ENCODE data around the gene CCNQ.

GRCh38 chrX:153643431-153644351, 44.8 kb upstream of the CCNQ start:
- TF ChIP-seq, protein P1, sequence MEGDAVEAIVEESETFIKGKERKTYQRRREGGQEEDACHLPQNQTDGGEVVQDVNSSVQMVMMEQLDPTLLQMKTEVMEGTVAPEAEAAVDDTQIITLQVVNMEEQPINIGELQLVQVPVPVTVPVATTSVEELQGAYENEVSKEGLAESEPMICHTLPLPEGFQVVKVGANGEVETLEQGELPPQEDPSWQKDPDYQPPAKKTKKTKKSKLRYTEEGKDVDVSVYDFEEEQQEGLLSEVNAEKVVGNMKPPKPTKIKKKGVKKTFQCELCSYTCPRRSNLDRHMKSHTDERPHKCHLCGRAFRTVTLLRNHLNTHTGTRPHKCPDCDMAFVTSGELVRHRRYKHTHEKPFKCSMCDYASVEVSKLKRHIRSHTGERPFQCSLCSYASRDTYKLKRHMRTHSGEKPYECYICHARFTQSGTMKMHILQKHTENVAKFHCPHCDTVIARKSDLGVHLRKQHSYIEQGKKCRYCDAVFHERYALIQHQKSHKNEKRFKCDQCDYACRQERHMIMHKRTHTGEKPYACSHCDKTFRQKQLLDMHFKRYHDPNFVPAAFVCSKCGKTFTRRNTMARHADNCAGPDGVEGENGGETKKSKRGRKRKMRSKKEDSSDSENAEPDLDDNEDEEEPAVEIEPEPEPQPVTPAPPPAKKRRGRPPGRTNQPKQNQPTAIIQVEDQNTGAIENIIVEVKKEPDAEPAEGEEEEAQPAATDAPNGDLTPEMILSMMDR (IDR thresholded peaks at IDR 0.05; ENCODE audit: low read depth, low read length, missing input control), result peak; percentile 27
- TF ChIP-seq SP1 (IDR thresholded peaks at IDR 0.05) (no peak), RAD21 (IDR thresholded peaks at IDR 0.05) (no peak), REST (IDR thresholded peaks at IDR 0.05) (no peak), GABPA (IDR thresholded peaks at IDR 0.05 in 1 of 2, conservative IDR thresholded peaks at IDR 0.05 in 1 of 2) (no peak), JUND (IDR thresholded peaks at IDR 0.05) (no peak), TAF1 (conservative IDR thresholded peaks at IDR 0.05) (no peak), YY1 (IDR thresholded peaks at IDR 0.05) (no peak)
- TF ChIP-seq, protein P2, sequence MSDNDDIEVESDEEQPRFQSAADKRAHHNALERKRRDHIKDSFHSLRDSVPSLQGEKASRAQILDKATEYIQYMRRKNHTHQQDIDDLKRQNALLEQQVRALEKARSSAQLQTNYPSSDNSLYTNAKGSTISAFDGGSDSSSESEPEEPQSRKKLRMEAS (IDR thresholded peaks at IDR 0.05), result no peak

Data from liver (tissue), 3 donors.